ENCODE measurements around the gene C16orf54. TPM values are rescaled to one million over a fixed set of nuclear protein-coding genes. Genes with fewer than 3 reads are reported as not detected.
"Not testable (repeated sequence)": the region's sequence is repeated elsewhere in the genome, so short reads cannot be mapped to it uniquely, and the experiment has no call there.

The C16orf54 gene
- polyA plus RNA-seq, 1 experiment, result not detected

- no peak overlapping the region for H3K27ac ChIP-seq (ENCODE audit: low read depth, low read length)
- DNase-seq (ENCODE audit: low read depth, low spot score), result no peak
- POLR2A ChIA-PET, result no interaction called here
- no peak overlapping the region for H3K4me3 ChIP-seq (ENCODE audit: low read depth, low read length)
- H3K27me3 ChIP-seq (ENCODE audit: control insufficient read depth, insufficient read depth, low read length), result peaks cover 8% of the 10 kb centered on the region
- TF ChIP-seq, protein P1, sequence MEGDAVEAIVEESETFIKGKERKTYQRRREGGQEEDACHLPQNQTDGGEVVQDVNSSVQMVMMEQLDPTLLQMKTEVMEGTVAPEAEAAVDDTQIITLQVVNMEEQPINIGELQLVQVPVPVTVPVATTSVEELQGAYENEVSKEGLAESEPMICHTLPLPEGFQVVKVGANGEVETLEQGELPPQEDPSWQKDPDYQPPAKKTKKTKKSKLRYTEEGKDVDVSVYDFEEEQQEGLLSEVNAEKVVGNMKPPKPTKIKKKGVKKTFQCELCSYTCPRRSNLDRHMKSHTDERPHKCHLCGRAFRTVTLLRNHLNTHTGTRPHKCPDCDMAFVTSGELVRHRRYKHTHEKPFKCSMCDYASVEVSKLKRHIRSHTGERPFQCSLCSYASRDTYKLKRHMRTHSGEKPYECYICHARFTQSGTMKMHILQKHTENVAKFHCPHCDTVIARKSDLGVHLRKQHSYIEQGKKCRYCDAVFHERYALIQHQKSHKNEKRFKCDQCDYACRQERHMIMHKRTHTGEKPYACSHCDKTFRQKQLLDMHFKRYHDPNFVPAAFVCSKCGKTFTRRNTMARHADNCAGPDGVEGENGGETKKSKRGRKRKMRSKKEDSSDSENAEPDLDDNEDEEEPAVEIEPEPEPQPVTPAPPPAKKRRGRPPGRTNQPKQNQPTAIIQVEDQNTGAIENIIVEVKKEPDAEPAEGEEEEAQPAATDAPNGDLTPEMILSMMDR (IDR thresholded peaks at IDR 0.05; ENCODE audit: low read depth, low read length), result no peak
- CTCF ChIA-PET, result no interaction called here
- H3K9me3 ChIP-seq (ENCODE audit: control insufficient read depth, insufficient read depth, low read length), result no peaks in the 10 kb centered on the region
These were observed 17.5 kb upstream of the C16orf54 start for GRCh38 chr16:29763326-29763725.

- H3K4me3 ChIP-seq (ENCODE audit: low read depth, low read length), result no peak overlapping the region
- DNase-seq (ENCODE audit: low read depth, low spot score), result no peak
- peaks cover 8% of the 10 kb centered on the region for H3K27me3 ChIP-seq (ENCODE audit: control insufficient read depth, insufficient read depth, low read length)
- H3K27ac ChIP-seq (ENCODE audit: low read depth, low read length), result no peak overlapping the region
- no peaks in the 10 kb centered on the region for H3K9me3 ChIP-seq (ENCODE audit: control insufficient read depth, insufficient read depth, low read length)
- ChIA-PET POLR2A (no interaction called here), CTCF (interaction anchor here (0.6 kb wide), 1 partner anchor 788 kb away, joined by 4 read pairs; no protein-coding TSS in a partner anchor)
- TF ChIP-seq, protein P1 (IDR thresholded peaks at IDR 0.05; ENCODE audit: low read depth, low read length), result no peak
These were observed 16.1 kb upstream of the C16orf54 start for GRCh38 chr16:29761882-29762281.

GRCh38 chr16:29761280-29761651, 15.5 kb upstream of the C16orf54 start:
- H3K27ac ChIP-seq (ENCODE audit: low read depth, low read length); H3K9me3 ChIP-seq (ENCODE audit: control insufficient read depth, insufficient read depth, low read length); CTCF ChIA-PET; DNase-seq (ENCODE audit: low read depth, low spot score); H3K4me3 ChIP-seq (ENCODE audit: low read depth, low read length); H3K27me3 ChIP-seq (ENCODE audit: control insufficient read depth, insufficient read depth, low read length); POLR2A ChIA-PET: not testable (repeated sequence)

- TF ChIP-seq, protein P1 (IDR thresholded peaks at IDR 0.05; ENCODE audit: low read depth, low read length), result no peak
- Histone ChIP-seq H3K27me3 (ENCODE audit: control insufficient read depth, insufficient read depth, low read length) (peaks cover 8% of the 10 kb centered on the region), H3K27ac (ENCODE audit: low read depth, low read length) (no peak overlapping the region), H3K9me3 (ENCODE audit: control insufficient read depth, insufficient read depth, low read length) (no peaks in the 10 kb centered on the region), H3K4me3 (ENCODE audit: low read depth, low read length) (no peak overlapping the region)
- CTCF ChIA-PET, result no interaction called here
- no peak for DNase-seq (ENCODE audit: low read depth, low spot score)
- POLR2A ChIA-PET, result no interaction called here
These were observed 14.9 kb upstream of the C16orf54 start for GRCh38 chr16:29760567-29761279.

DNA sequence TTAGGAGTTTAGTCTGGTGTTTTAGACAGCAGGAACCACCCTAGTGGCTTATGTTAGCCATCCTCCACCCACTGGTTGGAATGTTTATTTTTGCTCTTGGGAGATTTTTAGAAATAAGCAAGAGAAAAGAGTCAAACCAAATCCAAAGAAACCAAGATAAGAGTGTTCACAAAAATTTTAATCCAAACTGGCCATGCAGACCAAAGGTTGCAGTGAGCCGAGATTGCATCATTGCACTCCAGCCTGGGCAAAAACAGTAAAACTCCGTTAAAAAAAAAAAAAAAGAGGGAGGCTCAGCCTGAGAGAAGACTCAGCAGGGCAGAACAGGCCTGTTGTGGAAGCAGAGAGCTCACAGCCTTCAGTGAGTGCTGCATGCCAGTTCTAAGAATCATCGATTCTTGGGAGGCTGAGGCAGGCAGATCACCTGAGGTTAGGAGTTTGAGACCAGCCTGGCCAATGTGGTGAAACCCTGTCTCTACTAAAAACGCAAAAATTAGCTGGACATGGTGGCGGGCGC, 12.2 kb upstream of the C16orf54 start:
- H3K27me3 ChIP-seq (ENCODE audit: control insufficient read depth, insufficient read depth, low read length), result peaks cover 3% of the 10 kb centered on the region
- CTCF ChIA-PET, result interaction anchor here (0.6 to 1.5 kb wide), 6 partner anchors 16 to 1613 kb away, joined by 3 to 4 read pairs (median 4); no protein-coding TSS in a partner anchor
- TF ChIP-seq, protein P1 (IDR thresholded peaks at IDR 0.05; ENCODE audit: low read depth, low read length), result peak; percentile 41; the same call in 1 of the 2 replicates
- no peaks in the 10 kb centered on the region for H3K9me3 ChIP-seq (ENCODE audit: control insufficient read depth, insufficient read depth, low read length)
- DNase-seq (ENCODE audit: low read depth, low spot score), result peak; percentile 47
- POLR2A ChIA-PET, result no interaction called here
- no peak overlapping the region for H3K4me3 ChIP-seq (ENCODE audit: low read depth, low read length)
- H3K27ac ChIP-seq (ENCODE audit: low read depth, low read length), result peak overlapping the region; percentile 57

- CTCF ChIA-PET, result interaction anchor here (0.6 to 1.5 kb wide), 4 partner anchors 27 to 41 kb away, joined by 3 to 4 read pairs (median 4); no protein-coding TSS in a partner anchor
- not testable (repeated sequence) for DNase-seq (ENCODE audit: low read depth, low spot score); H3K27me3 ChIP-seq (ENCODE audit: control insufficient read depth, insufficient read depth, low read length); H3K27ac ChIP-seq (ENCODE audit: low read depth, low read length); H3K9me3 ChIP-seq (ENCODE audit: control insufficient read depth, insufficient read depth, low read length); H3K4me3 ChIP-seq (ENCODE audit: low read depth, low read length)
- POLR2A ChIA-PET, result interaction anchor here (0.6 kb wide), 1 partner anchor 983 kb away, joined by 4 read pairs; no protein-coding TSS in a partner anchor
These were observed 11.3 kb upstream of the C16orf54 start for GRCh38 chr16:29757086-29757485.

Data from AG04450 (cell line).